HepG2 (cell line): ENCODE measurements around the gene SEC14L2. TPM values are rescaled to one million over a fixed set of nuclear protein-coding genes. Genes with fewer than 3 reads are reported as not detected.

Experiments used
- ARNTL ChIP-seq: sonication (generic); formaldehyde crosslinking; IDR thresholded peaks from 2 replicates; pipeline ENCODE4 v1.4.0; 2020; ENCODE audit warnings: mild to moderate bottlenecking, missing genetic modification reagents
- EHMT2 ChIP-seq: fragments of 200-600 bp; sonication (generic); IDR thresholded peaks from 2 replicates; pipeline ENCODE4 v1.7.0; 2017; ENCODE audit warnings: antibody characterized with exemption, low read depth, low read length, borderline replicate concordance
- GATAD2A ChIP-seq: IDR thresholded peaks from 2 replicates; pipeline ENCODE4 v1.6.1; 2016
- IRF2 ChIP-seq: IDR thresholded peaks from 2 replicates; pipeline ENCODE4 v1.6.1; 2018; ENCODE audit warnings: missing genetic modification reagents, missing compliant biosample characterization
- MED1 ChIP-seq: sonication (generic); formaldehyde crosslinking; IDR thresholded peaks from 2 replicates; pipeline ENCODE4 v1.4.0; 2020; ENCODE audit warnings: missing genetic modification reagents
- NFATC3 ChIP-seq: sonication (generic); formaldehyde crosslinking; IDR thresholded peaks from 2 replicates; pipeline ENCODE4 v1.5.1; 2020; ENCODE audit warnings: mild to moderate bottlenecking, missing genetic modification reagents
- NFKBIZ ChIP-seq: IDR thresholded peaks from 2 replicates; pipeline ENCODE4 v1.6.1; 2018; ENCODE audit warnings: missing genetic modification reagents, missing compliant biosample characterization
- PPARG ChIP-seq: conservative IDR thresholded peaks from 2 replicates; pipeline ENCODE4 v1.6.1; 2016; ENCODE audit warnings: missing biosample characterization, missing genetic modification reagents
- RBM22 ChIP-seq: fragments of 200-400 bp; formaldehyde crosslinking; optimal IDR thresholded peaks from 2 replicates; pipeline ENCODE3; 2017; ENCODE audit warnings: mild to moderate bottlenecking, low read length, moderate library complexity
- RFX3 ChIP-seq: IDR thresholded peaks from 2 replicates; pipeline ENCODE4 v1.6.1; 2016; ENCODE audit warnings: missing biosample characterization, missing genetic modification reagents
- THAP7 ChIP-seq: sonication (generic); formaldehyde crosslinking; IDR thresholded peaks from 2 replicates; pipeline ENCODE4 v1.8.1; 2023; ENCODE audit warnings: mild to moderate bottlenecking, missing genetic modification reagents
- YEATS2 ChIP-seq: sonication (generic); formaldehyde crosslinking; IDR thresholded peaks from 2 replicates; pipeline ENCODE4 v1.4.0; 2020; ENCODE audit warnings: missing genetic modification reagents, borderline replicate concordance
- ZBTB44 ChIP-seq: sonication (generic); formaldehyde crosslinking; IDR thresholded peaks from 2 replicates; pipeline ENCODE4 v1.4.0; 2020; ENCODE audit warnings: missing genetic modification reagents
- ZBTB7B ChIP-seq: sonication (generic); formaldehyde crosslinking; IDR thresholded peaks from 2 replicates; pipeline ENCODE4 v1.4.0; 2020; ENCODE audit warnings: missing genetic modification reagents
- ZNF20 ChIP-seq: sonication (generic); formaldehyde crosslinking; IDR thresholded peaks from 2 replicates; pipeline ENCODE4 v1.4.0; 2020; ENCODE audit warnings: mild to moderate bottlenecking, moderate library complexity, missing genetic modification reagents
- ZNF224 ChIP-seq: sonication (generic); formaldehyde crosslinking; IDR thresholded peaks from 2 replicates; pipeline ENCODE4 v1.5.0; 2020; ENCODE audit warnings: mild to moderate bottlenecking, missing genetic modification reagents
- ZNF235 ChIP-seq: sonication (generic); formaldehyde crosslinking; IDR thresholded peaks from 2 replicates; pipeline ENCODE4 v1.8.1; 2023; ENCODE audit warnings: mild to moderate bottlenecking, missing genetic modification reagents, borderline replicate concordance
- ZNF260 ChIP-seq: sonication (generic); formaldehyde crosslinking; IDR thresholded peaks from 2 replicates; pipeline ENCODE4 v1.4.0; 2020; ENCODE audit warnings: missing genetic modification reagents, low read depth, mild to moderate bottlenecking, borderline replicate concordance
- ZNF264 ChIP-seq: sonication (generic); formaldehyde crosslinking; IDR thresholded peaks from 2 replicates; pipeline ENCODE4 v1.4.0; 2020; ENCODE audit warnings: missing genetic modification reagents
- ZNF431 ChIP-seq: sonication (generic); formaldehyde crosslinking; IDR thresholded peaks from 2 replicates; pipeline ENCODE4 v1.9.0; 2022; ENCODE audit warnings: missing genetic modification reagents, low read depth, mild to moderate bottlenecking, borderline replicate concordance
- ZNF451 ChIP-seq: sonication (generic); formaldehyde crosslinking; IDR thresholded peaks from 2 replicates; pipeline ENCODE4 v1.5.0; 2020; ENCODE audit warnings: mild to moderate bottlenecking, missing genetic modification reagents
- polyA plus RNA-seq, 8 experiments: library from polyadenylated mRNA; depleted of rRNA in 3 of 8; stranded (reverse) in 7 of 8; unstranded in 1 of 8; fragments of >200 nt; fragmentation: Illumina TruSeq in 4 of 8; extraction: Trizol in 4 of 8; gene quantifications; 2 replicates each; pipeline versions ENCODE4 v1.2.1 to v1.2.3, GENCODE V29; 2011 to 2016; ENCODE audit warnings: low read depth in 4 of 8, missing spikeins in 1 of 8, mixed read lengths in 1 of 8; ENCODE audit not compliant: insufficient read depth in 1 of 8
- total RNA-seq, 5 experiments: library from RNA; depleted of rRNA; stranded (reverse); fragments of >200 nt; fragmentation: Illumina TruSeq; extraction: Trizol; gene quantifications; 2 replicates each; pipeline ENCODE4 v1.2.3, GENCODE V29; 2016; ENCODE audit warnings: low read depth in 1 of 5
- TF ChIP-seq, protein P1 (sequence below): sonication (generic); formaldehyde crosslinking; conservative IDR thresholded peaks from 2 replicates; pipeline ENCODE4 v1.4.0; 2020; ENCODE audit warnings: missing genetic modification reagents
- TF ChIP-seq, protein P2 (sequence below): sonication (generic); formaldehyde crosslinking; IDR thresholded peaks from 2 replicates; pipeline ENCODE4 v1.4.0; 2020; ENCODE audit warnings: low read depth, missing genetic modification reagents
- TF ChIP-seq, protein P3 (sequence below): IDR thresholded peaks from 2 replicates; pipeline ENCODE4 v1.6.1; 2016

The SEC14L2 gene
- total and polyA plus RNA-seq, 2 of the 13 experiments (the other 11 are each of a cell fraction or from before 2014, with no cell fraction given), result 4.1 to 5.1 TPM

- TF ChIP-seq RFX3 (CRISPR knock-in tag) (no peak), ZBTB7B (CRISPR knock-in tag) (peak; percentile 83), PPARG (peak; percentile 48; the same call in 1 of the 2 replicates), EHMT2 (no peak), IRF2 (CRISPR knock-in tag) (peak; percentile 94), ZNF431 (CRISPR knock-in tag) (no peak), YEATS2 (CRISPR knock-in tag) (peak; percentile 93), THAP7 (no peak; the same call in none of the 2 replicates), RBM22 (peak; percentile 74), NFATC3 (CRISPR knock-in tag) (no peak), ZNF224 (no peak), ARNTL (CRISPR knock-in tag) (peak; percentile 54; the same call in 1 of the 2 replicates), ZNF451 (CRISPR knock-in tag) (no peak; the same call in 1 of the 2 replicates), ZNF20 (CRISPR knock-in tag) (peak; percentile 98), GATAD2A (peak; percentile 58), NFKBIZ (CRISPR knock-in tag) (0 out of 2 replicates have a peak, but pooled peaks have one; percentile 18), ZNF235 (no peak), ZNF264 (CRISPR knock-in tag) (no peak), ZNF260 (CRISPR knock-in tag) (no peak), MED1 (CRISPR knock-in tag) (peak; percentile 85), ZBTB44 (CRISPR knock-in tag) (no peak)
- TF ChIP-seq, protein P1, sequence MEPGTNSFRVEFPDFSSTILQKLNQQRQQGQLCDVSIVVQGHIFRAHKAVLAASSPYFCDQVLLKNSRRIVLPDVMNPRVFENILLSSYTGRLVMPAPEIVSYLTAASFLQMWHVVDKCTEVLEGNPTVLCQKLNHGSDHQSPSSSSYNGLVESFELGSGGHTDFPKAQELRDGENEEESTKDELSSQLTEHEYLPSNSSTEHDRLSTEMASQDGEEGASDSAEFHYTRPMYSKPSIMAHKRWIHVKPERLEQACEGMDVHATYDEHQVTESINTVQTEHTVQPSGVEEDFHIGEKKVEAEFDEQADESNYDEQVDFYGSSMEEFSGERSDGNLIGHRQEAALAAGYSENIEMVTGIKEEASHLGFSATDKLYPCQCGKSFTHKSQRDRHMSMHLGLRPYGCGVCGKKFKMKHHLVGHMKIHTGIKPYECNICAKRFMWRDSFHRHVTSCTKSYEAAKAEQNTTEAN (CRISPR knock-in tag), result peak; percentile 46; the same call in 1 of the 2 replicates
- TF ChIP-seq, protein P2, sequence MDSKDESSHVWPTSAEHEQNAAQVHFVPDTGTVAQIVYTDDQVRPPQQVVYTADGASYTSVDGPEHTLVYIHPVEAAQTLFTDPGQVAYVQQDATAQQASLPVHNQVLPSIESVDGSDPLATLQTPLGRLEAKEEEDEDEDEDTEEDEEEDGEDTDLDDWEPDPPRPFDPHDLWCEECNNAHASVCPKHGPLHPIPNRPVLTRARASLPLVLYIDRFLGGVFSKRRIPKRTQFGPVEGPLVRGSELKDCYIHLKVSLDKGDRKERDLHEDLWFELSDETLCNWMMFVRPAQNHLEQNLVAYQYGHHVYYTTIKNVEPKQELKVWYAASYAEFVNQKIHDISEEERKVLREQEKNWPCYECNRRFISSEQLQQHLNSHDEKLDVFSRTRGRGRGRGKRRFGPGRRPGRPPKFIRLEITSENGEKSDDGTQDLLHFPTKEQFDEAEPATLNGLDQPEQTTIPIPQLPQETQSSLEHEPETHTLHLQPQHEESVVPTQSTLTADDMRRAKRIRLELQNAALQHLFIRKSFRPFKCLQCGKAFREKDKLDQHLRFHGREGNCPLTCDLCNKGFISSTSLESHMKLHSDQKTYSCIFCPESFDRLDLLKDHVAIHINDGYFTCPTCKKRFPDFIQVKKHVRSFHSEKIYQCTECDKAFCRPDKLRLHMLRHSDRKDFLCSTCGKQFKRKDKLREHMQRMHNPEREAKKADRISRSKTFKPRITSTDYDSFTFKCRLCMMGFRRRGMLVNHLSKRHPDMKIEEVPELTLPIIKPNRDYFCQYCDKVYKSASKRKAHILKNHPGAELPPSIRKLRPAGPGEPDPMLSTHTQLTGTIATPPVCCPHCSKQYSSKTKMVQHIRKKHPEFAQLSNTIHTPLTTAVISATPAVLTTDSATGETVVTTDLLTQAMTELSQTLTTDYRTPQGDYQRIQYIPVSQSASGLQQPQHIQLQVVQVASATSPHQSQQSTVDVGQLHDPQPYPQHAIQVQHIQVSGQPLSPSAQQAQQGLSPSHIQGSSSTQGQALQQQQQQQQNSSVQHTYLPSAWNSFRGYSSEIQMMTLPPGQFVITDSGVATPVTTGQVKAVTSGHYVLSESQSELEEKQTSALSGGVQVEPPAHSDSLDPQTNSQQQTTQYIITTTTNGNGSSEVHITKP, result peak; percentile 71; the same call in 1 of the 2 replicates
- TF ChIP-seq, protein P3, sequence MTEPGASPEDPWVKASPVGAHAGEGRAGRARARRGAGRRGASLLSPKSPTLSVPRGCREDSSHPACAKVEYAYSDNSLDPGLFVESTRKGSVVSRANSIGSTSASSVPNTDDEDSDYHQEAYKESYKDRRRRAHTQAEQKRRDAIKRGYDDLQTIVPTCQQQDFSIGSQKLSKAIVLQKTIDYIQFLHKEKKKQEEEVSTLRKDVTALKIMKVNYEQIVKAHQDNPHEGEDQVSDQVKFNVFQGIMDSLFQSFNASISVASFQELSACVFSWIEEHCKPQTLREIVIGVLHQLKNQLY, result peak; percentile 81
Measured at GRCh38 chr22:30423959-30424533, 27.2 kb downstream of the SEC14L2 start (continued).
